ENCODE data around the gene AUTS2.

The AUTS2 gene

DNA sequence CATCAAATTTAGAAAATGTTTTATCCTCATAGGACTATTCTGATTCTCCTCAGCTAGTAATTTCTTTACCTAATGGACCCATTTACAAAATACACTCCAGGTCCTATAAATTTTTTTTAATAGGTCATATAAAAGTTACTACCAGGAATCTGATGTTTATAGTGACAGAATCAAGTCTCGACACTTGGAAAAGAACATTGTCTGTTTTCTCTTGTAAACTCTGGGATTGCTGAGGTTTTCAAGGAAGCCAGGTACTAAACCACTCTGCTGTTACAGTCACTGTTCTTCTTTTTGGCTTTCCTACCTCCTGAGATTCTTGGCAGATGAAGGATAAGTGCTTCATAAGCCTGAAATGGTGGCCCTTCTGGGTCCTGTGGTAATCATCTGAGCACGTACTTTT, 493.1 kb downstream of the AUTS2 start:
- TF ChIP-seq, protein P1, sequence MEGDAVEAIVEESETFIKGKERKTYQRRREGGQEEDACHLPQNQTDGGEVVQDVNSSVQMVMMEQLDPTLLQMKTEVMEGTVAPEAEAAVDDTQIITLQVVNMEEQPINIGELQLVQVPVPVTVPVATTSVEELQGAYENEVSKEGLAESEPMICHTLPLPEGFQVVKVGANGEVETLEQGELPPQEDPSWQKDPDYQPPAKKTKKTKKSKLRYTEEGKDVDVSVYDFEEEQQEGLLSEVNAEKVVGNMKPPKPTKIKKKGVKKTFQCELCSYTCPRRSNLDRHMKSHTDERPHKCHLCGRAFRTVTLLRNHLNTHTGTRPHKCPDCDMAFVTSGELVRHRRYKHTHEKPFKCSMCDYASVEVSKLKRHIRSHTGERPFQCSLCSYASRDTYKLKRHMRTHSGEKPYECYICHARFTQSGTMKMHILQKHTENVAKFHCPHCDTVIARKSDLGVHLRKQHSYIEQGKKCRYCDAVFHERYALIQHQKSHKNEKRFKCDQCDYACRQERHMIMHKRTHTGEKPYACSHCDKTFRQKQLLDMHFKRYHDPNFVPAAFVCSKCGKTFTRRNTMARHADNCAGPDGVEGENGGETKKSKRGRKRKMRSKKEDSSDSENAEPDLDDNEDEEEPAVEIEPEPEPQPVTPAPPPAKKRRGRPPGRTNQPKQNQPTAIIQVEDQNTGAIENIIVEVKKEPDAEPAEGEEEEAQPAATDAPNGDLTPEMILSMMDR (conservative IDR thresholded peaks at IDR 0.05; ENCODE audit: low read depth, low read length), result no peak
- DNase-seq (ENCODE audit: low read depth), result no peak
- H3K4me3 ChIP-seq (ENCODE audit: low read length), result no peak overlapping the region

DNA sequence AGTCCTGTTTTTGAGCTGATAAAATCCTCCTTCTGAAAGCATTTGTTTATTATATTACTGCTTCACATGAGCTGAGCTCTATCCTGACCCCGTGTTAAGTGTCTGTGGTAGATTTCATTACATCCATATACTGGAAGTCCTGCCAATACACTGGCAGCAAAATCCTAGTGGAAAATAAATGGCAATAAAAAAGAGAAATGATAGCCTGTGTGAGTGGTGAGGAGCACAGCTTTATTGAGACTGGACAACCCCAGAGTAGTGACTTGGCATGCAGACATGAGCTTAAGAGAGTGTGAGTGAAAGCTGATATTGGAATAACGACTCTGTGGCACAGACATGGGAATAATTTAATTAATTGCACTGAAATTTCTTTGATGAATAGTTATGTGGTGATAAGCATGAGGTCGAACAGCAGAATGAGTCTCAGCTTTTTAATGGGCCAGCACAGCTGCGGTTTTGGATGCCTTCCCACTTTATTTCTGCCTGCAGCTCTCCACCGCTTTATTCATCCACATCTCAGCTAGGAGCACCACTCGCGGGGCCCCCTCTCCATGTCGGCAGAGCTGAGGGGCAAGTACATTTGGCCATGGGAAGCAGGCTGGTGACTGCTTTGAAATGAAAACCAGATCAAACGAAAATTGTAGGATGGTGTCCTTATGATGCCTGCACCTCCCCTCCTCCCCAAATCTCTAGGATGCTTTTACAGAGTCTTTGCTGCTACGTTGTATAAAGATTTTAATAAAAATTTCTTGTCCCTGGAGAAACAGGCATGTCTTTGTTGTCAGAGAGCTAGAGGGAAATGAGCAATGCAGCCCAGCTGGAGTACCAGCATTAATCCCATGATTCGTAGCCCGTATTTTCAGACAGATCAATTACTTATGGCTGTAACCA, 494.3 kb downstream of the AUTS2 start:
- TF ChIP-seq, protein P1 (conservative IDR thresholded peaks at IDR 0.05; ENCODE audit: low read depth, low read length), result no peak
- peak overlapping the region; percentile 1 for H3K4me3 ChIP-seq (ENCODE audit: low read length)
- DNase-seq (ENCODE audit: low read depth), result peak; percentile 81

DNA sequence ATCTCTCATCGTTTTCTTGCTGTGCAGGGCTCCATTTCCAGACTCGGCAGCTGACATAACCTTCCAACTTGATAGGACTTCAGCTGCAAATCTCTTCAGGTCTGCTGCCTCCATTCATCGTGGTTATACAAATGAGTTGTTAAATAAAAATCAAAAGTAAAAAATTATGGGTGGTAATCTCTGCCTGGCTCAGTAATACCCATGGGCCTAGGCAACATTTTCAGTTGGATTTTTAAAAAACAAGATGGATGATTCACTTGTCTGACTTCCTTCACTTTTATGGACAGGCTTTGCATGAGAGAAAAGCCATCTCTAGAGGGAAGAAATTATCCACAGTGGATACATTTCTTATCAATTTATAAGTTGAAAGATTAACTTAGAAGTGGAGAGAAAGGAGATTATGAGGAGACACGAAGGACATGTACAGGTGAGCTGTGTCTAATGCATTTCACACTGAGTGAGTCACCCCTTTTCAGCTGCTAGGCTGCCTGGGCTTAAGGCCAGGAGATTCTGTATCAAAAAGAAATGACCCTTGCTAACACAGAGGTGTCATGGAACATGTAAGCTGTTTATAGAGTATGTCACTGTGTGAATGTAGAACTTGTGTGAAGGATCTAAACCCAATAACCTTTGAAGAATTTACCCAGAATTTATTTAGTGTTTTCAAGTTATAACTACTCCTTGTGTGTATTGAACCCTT, 495.1 kb downstream of the AUTS2 start:
- TF ChIP-seq, protein P1 (conservative IDR thresholded peaks at IDR 0.05; ENCODE audit: low read depth, low read length), result no peak
- peak; percentile 54 for DNase-seq (ENCODE audit: low read depth)
- peak overlapping the region; percentile 1 for H3K4me3 ChIP-seq (ENCODE audit: low read length)

DNA sequence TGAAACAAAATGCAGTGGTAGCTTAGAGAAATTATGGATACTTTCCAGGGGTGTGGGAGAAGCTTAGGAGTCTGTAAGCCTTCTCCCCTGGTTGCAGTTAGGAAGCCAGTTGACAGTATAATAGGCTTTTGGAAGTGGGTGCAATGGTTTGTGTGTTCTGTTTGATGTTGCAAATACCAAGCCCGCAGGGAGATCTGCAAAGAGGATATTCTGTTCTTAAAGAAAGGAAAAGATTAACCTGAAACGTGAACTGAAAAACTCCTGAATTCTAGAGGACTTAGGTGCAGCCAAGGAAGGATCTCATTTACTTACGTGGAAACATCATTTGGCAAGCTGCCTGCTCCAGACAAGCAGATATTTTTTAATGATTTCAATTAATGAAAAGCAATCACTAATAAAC, 496.6 kb downstream of the AUTS2 start:
- TF ChIP-seq, protein P1 (conservative IDR thresholded peaks at IDR 0.05; ENCODE audit: low read depth, low read length), result no peak
- H3K4me3 ChIP-seq (ENCODE audit: low read length), result no peak overlapping the region

DNA sequence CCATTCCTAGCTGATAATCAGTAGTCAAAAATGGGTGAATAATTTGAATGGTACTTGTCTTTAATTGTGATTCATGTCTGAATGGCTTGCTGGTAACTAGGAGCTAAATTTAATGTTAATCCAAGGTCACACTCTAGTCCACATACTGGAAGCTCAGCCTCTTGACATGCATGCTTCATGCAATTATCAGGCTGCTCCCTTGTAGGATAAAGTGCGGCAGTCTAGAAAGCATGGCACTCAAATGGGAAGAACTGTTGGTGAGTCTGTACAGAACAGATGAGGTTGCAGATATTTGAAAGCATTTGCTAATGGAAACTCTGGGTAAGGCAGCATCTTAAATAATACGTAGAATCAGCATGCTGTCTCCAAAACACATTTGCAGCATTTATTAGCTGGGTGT, 499.4 kb downstream of the AUTS2 start:
- TF ChIP-seq, protein P1 (conservative IDR thresholded peaks at IDR 0.05; ENCODE audit: low read depth, low read length), result no peak
- DNase-seq (ENCODE audit: low read depth), result no peak
- H3K4me3 ChIP-seq (ENCODE audit: low read length), result no peak overlapping the region

More for the DNA sequence above, 496.6 kb downstream of the AUTS2 start:
- DNase-seq (ENCODE audit: low read depth), result no peak

DNA sequence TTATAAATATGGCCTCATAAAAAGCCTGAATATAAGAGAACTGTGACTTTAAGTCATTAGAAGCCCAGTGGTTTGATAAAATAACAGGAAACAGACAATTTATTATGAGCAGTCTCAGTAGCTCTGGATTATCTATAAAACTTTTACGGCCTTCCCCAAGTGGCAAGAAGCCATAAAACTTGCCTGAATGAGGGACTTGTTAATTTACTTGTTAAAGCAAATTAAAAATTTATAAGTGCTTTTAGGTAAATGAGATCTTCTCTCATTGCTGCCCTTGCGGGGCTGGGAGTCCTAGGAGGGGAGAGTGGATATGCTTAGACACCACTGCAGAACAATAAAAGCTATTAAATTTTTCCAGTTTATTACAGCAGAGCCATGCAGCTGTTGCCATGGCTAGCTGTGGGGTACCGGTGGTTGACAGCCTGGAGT, 499.9 kb downstream of the AUTS2 start:
- no peak overlapping the region for H3K4me3 ChIP-seq (ENCODE audit: low read length)
- TF ChIP-seq, protein P1 (conservative IDR thresholded peaks at IDR 0.05; ENCODE audit: low read depth, low read length), result no peak
- no peak for DNase-seq (ENCODE audit: low read depth)
